Subcutaneous adipose tissue (tissue), 4 donors: ENCODE measurements around the gene VTN. TPM values are rescaled to one million over a fixed set of nuclear protein-coding genes. Genes with fewer than 3 reads are reported as not detected.

Experiments
- CTCF ChIP-seq: fragments of 450-650 bp; IDR thresholded peaks from one replicate; pipeline ENCODE4 v1.5.1; 2016; ENCODE audit warnings: low read depth, mild to moderate bottlenecking, control low read depth, antibody characterized with exemption, moderate library complexity
- total RNA-seq, 4 donors: library from RNA; depleted of rRNA; stranded (reverse); fragments of >200 nt; gene quantifications; one replicate each; pipeline ENCODE4 v1.1.0, GENCODE V29; 2016

VTN gene
- total RNA-seq, 4 donors from 2014 or later, result 0.85 to 2.6 TPM; not detected in 2

DNA sequence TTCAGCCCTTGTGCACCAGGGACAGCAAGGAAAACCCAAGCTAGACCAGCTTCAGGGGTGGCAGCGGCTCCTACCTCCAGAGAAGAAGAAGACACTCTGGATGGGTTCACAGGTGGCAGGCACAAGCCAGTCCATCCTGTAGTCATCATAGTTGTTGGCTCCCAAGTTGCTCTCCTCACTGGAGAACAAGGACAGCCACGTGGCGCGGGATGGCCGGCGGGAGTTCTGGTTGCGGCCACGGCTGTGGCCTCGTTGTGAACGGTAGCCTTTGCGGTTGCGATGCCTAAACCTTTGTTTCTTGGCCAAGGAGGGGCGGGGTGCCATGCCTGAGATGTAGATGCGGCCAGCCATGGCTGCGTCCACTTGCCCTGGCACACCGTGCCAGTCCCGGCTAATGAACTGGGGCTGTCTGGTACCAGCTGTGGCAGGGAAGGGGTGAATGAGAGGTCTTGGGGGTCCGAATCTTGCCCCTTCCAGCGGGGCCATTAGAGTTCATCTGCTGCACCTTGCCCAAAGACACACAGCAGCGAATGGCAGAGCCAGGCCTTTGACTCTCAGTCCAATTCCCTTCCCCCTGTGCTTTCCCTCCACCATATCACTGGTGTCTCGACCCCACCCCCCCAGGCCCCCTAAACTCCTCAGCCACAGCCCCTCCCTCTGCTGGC, 2.3 kb downstream of the VTN start:
- TF ChIP-seq CTCF, result no peak

DNA sequence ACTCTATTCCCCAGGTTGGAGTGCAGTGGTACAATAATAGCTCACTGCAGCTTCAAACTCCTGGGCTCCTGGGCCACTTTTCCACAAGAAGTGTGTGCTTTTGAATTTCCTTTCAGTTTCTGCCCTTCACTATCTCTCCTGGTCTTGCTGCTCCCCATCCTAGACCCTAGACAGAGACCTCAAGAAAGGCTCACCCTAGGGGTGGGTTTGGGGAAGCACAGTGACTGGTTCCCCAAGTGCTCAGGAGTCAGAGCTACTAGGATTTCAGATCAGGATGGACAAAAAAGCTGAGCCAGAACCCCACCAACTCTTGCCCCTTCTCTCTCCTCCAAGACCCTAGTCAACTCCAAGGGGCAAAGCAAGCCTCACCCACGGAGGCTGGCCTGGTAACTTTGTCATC, 3.5 kb downstream of the VTN start:
- TF ChIP-seq CTCF, result no peak

GRCh38 chr17:28365487-28365886, 4.6 kb downstream of the VTN start:
- no peak for TF ChIP-seq CTCF

GRCh38 chr17:28364665-28365363, 5.3 kb downstream of the VTN start, which contains the start of gene SEBOX:
SEBOX (minus strand) TSS chr17:28365199; CDS start chr17:28365151, 48 bp downstream.
- TF ChIP-seq CTCF, result no peak

- no peak for TF ChIP-seq CTCF
Measured at GRCh38 chr17:28363776-28364650, 6.1 kb downstream of the VTN start.

- TF ChIP-seq CTCF, result no peak
Measured at GRCh38 chr17:28363186-28363585, 6.9 kb downstream of the VTN start.

DNA sequence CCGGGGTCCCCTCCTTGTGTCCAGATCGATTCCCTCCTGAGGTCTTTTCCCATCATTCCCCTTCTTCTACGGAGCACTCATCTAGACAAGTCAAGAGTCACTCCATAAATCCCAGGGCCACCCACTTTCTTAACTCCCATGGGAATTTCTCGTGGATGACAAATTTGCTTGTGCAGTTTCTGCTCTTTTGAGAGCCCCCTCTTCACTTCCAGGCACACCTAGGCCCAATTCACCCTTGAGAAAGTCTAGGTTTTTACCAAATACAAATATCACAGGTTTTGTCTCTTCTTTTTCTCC, 12.3 kb downstream of the VTN start:
- TF ChIP-seq CTCF, result no peak
